Karpas-422 (cell line): ENCODE data around the gene BMP7. TPM values are rescaled to one million over a fixed set of nuclear protein-coding genes. Genes with fewer than 3 reads are reported as not detected.

Experiments
- DNase-seq: peaks from one replicate; pipeline ENCODE4 v3.0.0-alpha.2; 2015
- H2AFZ ChIP-seq: fragments of 200-600 bp; sonication (generic); 2 replicates; pipeline ENCODE4 v1.6.1; 2014; ENCODE audit warnings: antibody characterized with exemption, low read length, mixed read lengths
- H3K27ac ChIP-seq: fragments of 200-600 bp; sonication (generic); 2 replicates; pipeline ENCODE4 v1.5.1; 2014; ENCODE audit warnings: mild to moderate bottlenecking, low read length, moderate library complexity
- H3K27me3 ChIP-seq: fragments of 200-600 bp; sonication (generic); 2 replicates; pipeline ENCODE4 v1.6.1; 2014; ENCODE audit warnings: low read length, mixed read lengths
- H3K36me3 ChIP-seq: fragments of 200-600 bp; sonication (generic); 2 replicates; pipeline ENCODE4 v1.6.1; 2014; ENCODE audit warnings: low read length, mixed read lengths; ENCODE audit not compliant: insufficient read depth
- H3K4me1 ChIP-seq: fragments of 200-600 bp; sonication (generic); 2 replicates; pipeline ENCODE4 v1.6.1; 2014; ENCODE audit warnings: mild to moderate bottlenecking, low read length, mixed read lengths
- H3K4me2 ChIP-seq: fragments of 200-600 bp; sonication (generic); 2 replicates; pipeline ENCODE4 v1.6.1; 2014; ENCODE audit warnings: low read length, low read depth, mild to moderate bottlenecking; ENCODE audit not compliant: poor library complexity, severe bottlenecking
- H3K4me3 ChIP-seq: fragments of 200-600 bp; sonication (generic); 2 replicates; pipeline ENCODE4 v1.5.1; 2014; ENCODE audit warnings: mild to moderate bottlenecking, antibody characterized with exemption, low read length, mixed read lengths
- H3K79me2 ChIP-seq: fragments of 200-600 bp; sonication (generic); 2 replicates; pipeline ENCODE4 v1.6.1; 2014; ENCODE audit warnings: mild to moderate bottlenecking, low read length, mixed read lengths
- H3K9ac ChIP-seq: fragments of 200-600 bp; sonication (generic); 2 replicates; pipeline ENCODE4 v1.6.0; 2014; ENCODE audit warnings: low read length
- H3K9me2 ChIP-seq: fragments of 200-600 bp; sonication (generic), shearing (Covaris generic); replicated peaks from 2 replicates; pipeline ENCODE4 v1.6.0; 2014; ENCODE audit warnings: mild to moderate bottlenecking, low read length, moderate library complexity; ENCODE audit not compliant: insufficient read depth
- H3K9me3 ChIP-seq: fragments of 300-700, 200-600 bp; sonication (generic); 2 replicates; pipeline ENCODE4 v1.6.1; 2014; ENCODE audit warnings: low read length, mixed read lengths
- H4K20me1 ChIP-seq: fragments of 200-600 bp; sonication (generic); 2 replicates; pipeline ENCODE4 v1.6.1; 2014; ENCODE audit warnings: mild to moderate bottlenecking, antibody characterized with exemption, low read length, low read depth; ENCODE audit not compliant: insufficient read depth
- total RNA-seq: library from RNA; depleted of rRNA; stranded (reverse); fragments of >200 nt; shearing (Covaris generic); gene quantifications from 2 replicates; pipeline ENCODE4 v1.2.3, GENCODE V29; 2014; ENCODE audit warnings: low replicate concordance

Gene BMP7
- total RNA-seq, 1 experiment from 2014 or later = not detected

DNA sequence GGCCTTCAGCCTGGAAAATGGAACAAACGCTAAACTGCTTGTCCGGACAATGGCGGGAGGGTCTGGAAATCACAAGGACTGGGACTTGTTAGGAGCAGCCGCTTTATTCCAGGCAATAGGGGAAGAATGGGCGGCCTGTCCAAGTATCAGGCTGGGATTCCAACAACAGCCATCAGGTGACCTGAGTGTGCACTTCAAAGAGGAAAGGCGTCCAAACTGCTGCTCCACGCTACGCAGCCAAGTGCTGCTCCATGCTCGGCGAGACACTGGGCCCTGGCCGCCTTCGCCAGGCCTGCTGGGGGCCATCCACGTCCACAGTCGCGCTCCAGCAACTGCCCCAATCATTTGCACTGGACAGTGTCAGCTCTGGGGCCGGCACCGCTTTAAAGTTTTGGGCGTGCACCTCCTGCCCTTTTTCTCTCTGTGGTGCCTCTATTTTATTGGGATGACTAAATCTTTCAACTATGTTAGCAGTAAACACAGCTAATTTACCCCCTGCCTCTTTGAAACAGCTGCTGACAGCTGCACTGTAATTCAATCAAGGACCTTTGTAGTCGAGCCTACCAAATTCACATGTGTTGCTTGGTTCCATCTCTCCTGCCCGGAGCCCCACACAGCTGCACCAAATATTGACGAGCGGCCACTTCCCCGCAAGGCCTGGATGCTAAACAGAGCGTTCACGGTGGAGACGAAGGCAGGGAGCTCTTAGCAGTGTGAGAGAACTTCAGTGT is 98.3 kb downstream of the BMP7 start:
- Histone ChIP-seq H3K36me3 (no peaks in the 10 kb centered on the region), H3K4me1 (no peaks in the 10 kb centered on the region), H3K27ac (no peak overlapping the region), H3K4me2 (no peak overlapping the region), H2AFZ (no peak overlapping the region), H4K20me1 (no peaks in the 10 kb centered on the region), H3K4me3 (no peak overlapping the region), H3K27me3 (no peaks in the 10 kb centered on the region), H3K9me2 (no peaks in the 10 kb centered on the region), H3K9me3 (no peaks in the 10 kb centered on the region), H3K79me2 (no peaks in the 10 kb centered on the region), H3K9ac (no peak overlapping the region)
- DNase-seq = no peak

DNA sequence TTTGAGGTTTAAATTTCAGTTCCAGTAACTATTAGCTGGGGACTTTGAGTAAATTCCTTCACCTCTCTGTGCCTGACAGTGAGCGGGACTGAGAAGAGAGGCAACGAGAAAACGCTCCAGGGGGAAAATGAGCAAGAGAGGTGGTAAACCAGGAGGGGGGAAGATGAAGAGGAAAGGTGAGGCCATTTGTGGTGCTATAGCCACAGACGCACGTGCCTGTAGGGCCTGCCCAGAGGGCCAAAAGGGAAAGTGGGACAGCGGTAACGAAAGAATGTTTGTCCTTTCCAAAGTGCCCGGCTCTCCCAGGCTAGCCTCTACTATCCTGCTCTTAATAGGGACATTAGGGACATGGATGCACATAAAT is 99.2 kb downstream of the BMP7 start:
- Histone ChIP-seq H3K9me3 (no peaks in the 10 kb centered on the region), H3K4me2 (no peak overlapping the region)

DNA sequence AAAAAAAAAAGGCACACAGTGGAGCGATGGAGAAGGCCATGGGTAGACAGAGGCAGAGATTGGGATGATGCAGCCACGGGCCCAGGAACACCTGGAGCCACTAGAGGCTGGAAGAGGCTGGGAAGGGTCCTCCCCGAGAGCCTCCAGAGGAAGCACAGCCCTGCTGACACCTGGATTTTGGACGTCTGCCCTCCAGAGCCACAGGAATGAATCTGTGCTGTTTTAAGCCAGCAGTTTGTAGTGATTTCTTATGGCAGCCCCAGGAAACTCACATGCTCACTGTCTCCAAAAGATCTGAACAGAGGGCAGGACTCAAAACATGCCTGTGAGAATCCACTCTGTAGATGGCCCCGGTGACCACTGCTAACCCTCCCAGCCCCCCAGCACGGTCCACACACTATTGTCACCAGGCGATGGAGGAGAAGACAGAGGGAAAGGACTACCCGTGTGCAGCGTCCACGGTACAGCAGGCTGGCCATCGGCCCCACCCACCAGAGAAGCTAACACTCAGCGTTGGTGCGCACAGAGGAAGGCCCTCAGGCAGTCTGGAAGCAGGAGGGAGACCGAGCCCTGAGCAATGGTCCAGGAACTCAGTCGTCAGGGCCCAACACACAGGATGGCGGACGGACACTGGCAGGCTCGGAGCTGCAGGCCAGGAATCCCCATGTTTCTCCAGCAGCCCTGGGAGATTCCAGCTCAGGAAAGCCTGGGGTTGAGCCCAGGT is 99.7 kb downstream of the BMP7 start:
- Histone ChIP-seq H2AFZ (no peak overlapping the region), H4K20me1 (no peaks in the 10 kb centered on the region), H3K9me2 (no peaks in the 10 kb centered on the region), H3K36me3 (no peaks in the 10 kb centered on the region), H3K4me1 (no peaks in the 10 kb centered on the region), H3K27me3 (no peaks in the 10 kb centered on the region), H3K4me2 (no peak overlapping the region), H3K4me3 (no peak overlapping the region), H3K9me3 (no peaks in the 10 kb centered on the region), H3K79me2 (no peaks in the 10 kb centered on the region), H3K9ac (no peak overlapping the region), H3K27ac (no peak overlapping the region)
- DNase-seq = no peak

More for the DNA sequence above, 99.2 kb downstream of the BMP7 start:
- no peaks in the 10 kb centered on the region for H3K27me3 ChIP-seq
- no peaks in the 10 kb centered on the region for H4K20me1 ChIP-seq
- no peaks in the 10 kb centered on the region for H3K4me1 ChIP-seq
- no peaks in the 10 kb centered on the region for H3K36me3 ChIP-seq
- H3K4me3 ChIP-seq = no peak overlapping the region
- no peak for DNase-seq
- no peak overlapping the region for H3K27ac ChIP-seq
- H2AFZ ChIP-seq = no peak overlapping the region
- H3K9ac ChIP-seq = no peak overlapping the region
- H3K79me2 ChIP-seq = no peaks in the 10 kb centered on the region
- no peaks in the 10 kb centered on the region for H3K9me2 ChIP-seq

DNA sequence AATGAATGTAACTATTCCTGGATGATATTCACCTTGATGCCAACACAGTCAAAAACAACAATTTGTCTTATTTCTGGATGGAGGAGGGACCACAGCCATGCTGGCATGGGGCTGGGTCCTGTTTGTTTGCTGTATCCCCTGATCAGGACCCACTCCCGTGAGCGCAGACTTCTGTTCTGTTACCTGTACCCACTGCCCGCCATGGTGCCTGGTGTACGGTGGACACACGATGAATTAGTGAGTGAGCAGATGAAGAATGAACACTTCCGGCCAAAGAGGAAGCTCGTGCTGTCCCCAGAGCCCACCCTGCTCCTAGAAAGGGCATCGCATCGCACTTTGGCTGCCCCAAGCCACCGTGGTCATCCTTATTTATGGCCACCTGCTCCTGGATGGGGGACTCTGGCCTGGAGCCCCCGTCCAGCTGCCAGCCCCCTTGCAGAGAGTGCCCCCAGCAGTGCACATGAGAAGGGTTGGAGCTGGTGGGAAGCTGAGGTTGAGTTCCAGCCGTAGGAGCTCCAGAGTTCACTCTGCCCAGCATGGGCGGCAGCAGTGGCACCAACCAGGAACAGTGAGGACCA is 100.9 kb downstream of the BMP7 start:
- Histone ChIP-seq H2AFZ (no peak overlapping the region), H3K9me2 (no peaks in the 10 kb centered on the region), H3K4me3 (no peak overlapping the region), H3K36me3 (no peaks in the 10 kb centered on the region), H3K79me2 (no peaks in the 10 kb centered on the region), H3K9ac (no peak overlapping the region), H3K4me2 (no peak overlapping the region), H3K4me1 (no peaks in the 10 kb centered on the region), H3K27me3 (no peaks in the 10 kb centered on the region), H4K20me1 (no peaks in the 10 kb centered on the region), H3K9me3 (no peaks in the 10 kb centered on the region), H3K27ac (no peak overlapping the region)
- no peak for DNase-seq

DNA sequence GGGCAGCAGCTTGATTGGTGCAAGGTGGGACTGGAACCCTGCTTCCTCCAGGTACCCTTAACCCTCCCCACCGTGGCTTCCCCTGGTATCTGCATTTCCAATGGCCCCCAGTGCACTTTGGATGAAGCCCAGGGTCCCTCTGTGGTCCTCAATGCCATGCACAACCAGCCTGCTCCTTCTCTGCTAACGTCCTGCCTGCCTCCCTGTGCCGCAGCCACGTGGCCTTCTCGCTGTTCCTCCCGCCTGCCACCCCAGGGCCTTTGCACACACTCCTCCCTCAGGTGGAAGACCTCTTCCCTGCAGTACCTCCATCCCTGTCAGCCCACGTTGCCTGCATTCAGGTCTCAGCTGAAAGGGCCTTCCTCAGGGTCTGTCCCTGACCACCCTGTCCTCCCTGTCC is 101.6 kb downstream of the BMP7 start:
- H2AFZ ChIP-seq = no peak overlapping the region
- H3K36me3 ChIP-seq = no peaks in the 10 kb centered on the region
- H3K9me3 ChIP-seq = no peaks in the 10 kb centered on the region
- H3K4me2 ChIP-seq = no peak overlapping the region
- H3K27ac ChIP-seq = no peak overlapping the region
- no peaks in the 10 kb centered on the region for H3K9me2 ChIP-seq
- H3K27me3 ChIP-seq = no peaks in the 10 kb centered on the region
- H4K20me1 ChIP-seq = no peaks in the 10 kb centered on the region
- H3K4me1 ChIP-seq = no peaks in the 10 kb centered on the region
- H3K4me3 ChIP-seq = no peak overlapping the region
- no peak for DNase-seq
- no peaks in the 10 kb centered on the region for H3K79me2 ChIP-seq
- H3K9ac ChIP-seq = no peak overlapping the region

DNA sequence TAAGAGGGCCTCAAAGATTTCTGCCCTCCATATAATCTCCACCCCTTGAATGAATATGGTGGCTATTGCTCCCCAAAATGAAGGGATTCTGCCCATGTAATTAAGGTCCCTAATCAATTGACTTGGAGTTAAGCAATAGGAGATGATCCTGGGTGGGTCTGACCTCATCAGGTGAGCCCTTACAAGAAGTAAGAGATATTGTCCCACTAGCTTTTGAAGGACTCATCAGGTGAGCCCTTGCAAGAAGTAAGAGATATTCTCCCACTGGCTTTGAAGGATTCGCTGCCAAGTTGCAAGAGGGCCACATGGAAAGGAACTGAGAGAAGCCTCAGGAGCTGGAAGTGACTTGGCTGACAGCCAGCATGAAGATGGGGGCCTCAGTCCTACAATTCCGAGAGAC is 103.4 kb downstream of the BMP7 start:
- Histone ChIP-seq H3K79me2 (no peaks in the 10 kb centered on the region), H4K20me1 (no peaks in the 10 kb centered on the region), H3K36me3 (no peaks in the 10 kb centered on the region), H3K9me3 (no peaks in the 10 kb centered on the region), H3K4me3 (no peak overlapping the region), H2AFZ (no peak overlapping the region), H3K4me1 (no peaks in the 10 kb centered on the region), H3K9me2 (no peaks in the 10 kb centered on the region), H3K27ac (no peak overlapping the region), H3K9ac (no peak overlapping the region), H3K27me3 (no peaks in the 10 kb centered on the region), H3K4me2 (no peak overlapping the region)
- DNase-seq = no peak

DNA sequence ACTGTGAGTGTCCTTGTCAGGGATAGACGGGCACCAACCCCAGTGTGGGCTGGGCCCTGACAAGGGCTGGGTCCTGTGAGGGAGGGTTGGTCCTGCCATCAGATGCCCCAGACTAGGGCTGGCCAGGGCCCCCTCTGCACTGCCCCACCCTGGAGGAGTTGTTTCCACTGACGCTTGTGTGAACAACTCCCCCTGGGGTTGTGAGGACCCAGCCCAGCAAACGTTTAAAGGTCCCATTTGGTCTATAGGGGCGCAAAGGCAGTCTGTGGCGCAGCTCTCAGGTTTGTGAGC is 104.1 kb downstream of the BMP7 start:
- no peak overlapping the region for H3K9ac ChIP-seq
- no peak overlapping the region for H3K4me3 ChIP-seq
- no peaks in the 10 kb centered on the region for H3K36me3 ChIP-seq
- no peaks in the 10 kb centered on the region for H3K9me3 ChIP-seq
- H3K27me3 ChIP-seq = no peaks in the 10 kb centered on the region
- no peaks in the 10 kb centered on the region for H3K9me2 ChIP-seq
- H3K27ac ChIP-seq = no peak overlapping the region
- no peaks in the 10 kb centered on the region for H3K79me2 ChIP-seq
- H4K20me1 ChIP-seq = no peaks in the 10 kb centered on the region
- no peaks in the 10 kb centered on the region for H3K4me1 ChIP-seq
- H3K4me2 ChIP-seq = no peak overlapping the region
- DNase-seq = no peak
- H2AFZ ChIP-seq = no peak overlapping the region

DNA sequence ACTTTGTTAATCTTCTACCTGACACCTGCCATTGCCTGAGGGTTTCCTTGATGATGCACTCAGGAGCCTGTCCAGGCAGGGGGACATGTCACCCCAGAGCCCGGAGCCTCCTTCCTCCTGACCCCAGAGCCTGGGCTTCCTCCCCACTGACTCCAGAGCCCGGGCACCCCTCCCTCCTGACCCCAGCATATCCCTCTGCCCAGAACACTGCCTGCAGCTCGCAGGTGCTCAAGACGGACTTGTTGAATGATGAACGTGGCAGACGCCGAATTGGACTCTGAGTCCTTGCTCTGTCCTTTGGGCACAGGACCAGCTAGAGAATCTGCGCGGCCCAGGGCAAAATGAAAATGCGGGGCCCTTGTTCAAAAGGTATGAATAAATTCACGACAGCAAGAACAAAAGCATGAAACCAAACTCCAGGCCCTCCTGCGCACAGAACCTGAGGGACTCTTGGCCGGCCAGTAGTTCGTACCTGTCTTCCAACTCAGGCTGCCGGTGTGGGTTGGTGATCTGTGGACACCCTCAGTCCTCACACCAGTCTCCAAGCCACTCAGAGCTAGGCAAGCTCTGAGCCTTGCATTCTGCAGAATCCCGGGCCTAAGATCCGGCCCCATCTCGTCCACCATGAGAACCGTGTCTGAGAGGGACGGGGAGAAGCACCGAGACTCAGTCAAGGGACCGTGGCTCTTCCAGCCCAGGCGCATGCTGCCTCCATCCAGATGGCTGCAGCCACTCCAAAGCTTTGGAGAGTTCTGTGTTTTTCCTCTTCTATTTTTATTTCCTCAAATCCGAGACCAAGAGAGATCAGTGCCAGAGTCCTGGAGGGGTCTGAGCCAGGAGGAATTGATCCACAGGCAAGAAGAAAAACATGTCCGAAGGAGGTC is 104.7 kb downstream of the BMP7 start:
- Histone ChIP-seq H3K4me2 (no peak overlapping the region), H3K9me3 (no peaks in the 10 kb centered on the region), H3K27ac (no peak overlapping the region), H4K20me1 (no peaks in the 10 kb centered on the region), H3K9me2 (no peaks in the 10 kb centered on the region), H3K4me3 (no peak overlapping the region), H3K79me2 (no peaks in the 10 kb centered on the region), H3K4me1 (no peaks in the 10 kb centered on the region), H3K27me3 (no peaks in the 10 kb centered on the region), H3K36me3 (no peaks in the 10 kb centered on the region), H3K9ac (no peak overlapping the region), H2AFZ (no peak overlapping the region)
- no peak for DNase-seq
